Transverse colon (tissue), 4 donors: ENCODE measurements around the gene NFYB. TPM values are rescaled to one million over a fixed set of nuclear protein-coding genes. Genes with fewer than 3 reads are reported as not detected.

Experiments used
- DNase-seq: peaks from one replicate; pipeline ENCODE4 v3.0.0-alpha.2; 2019
- H3K27ac ChIP-seq, 4 donors: fragments of 200-600 bp; sonication (generic); 2 replicates each; pipeline ENCODE4 v1.5.1; 2016 to 2018; ENCODE audit warnings: inconsistent platforms in 4 of 4
- H3K27me3 ChIP-seq: fragments of 200-600 bp; sonication (generic); 2 replicates; pipeline ENCODE4 v1.5.1; 2017; ENCODE audit warnings: inconsistent platforms
- H3K36me3 ChIP-seq, 4 donors: fragments of 200-600 bp; sonication (generic); 2 replicates each; pipeline ENCODE4 v1.5.1; 2017 to 2019; ENCODE audit warnings: inconsistent platforms in 4 of 4
- H3K4me1 ChIP-seq, 4 donors: fragments of 200-600 bp; sonication (generic); 2 replicates each; pipeline ENCODE4 v1.5.1; 2017 to 2020; ENCODE audit warnings: inconsistent platforms in 4 of 4
- H3K4me3 ChIP-seq, 4 donors: fragments of 200-600 bp; sonication (generic); 1 replicate in 1 of 4; 2 replicates in 3 of 4; pipeline versions ENCODE4 v1.5.1 to v1.6.1; 2017 to 2019; ENCODE audit warnings: inconsistent platforms in 4 of 4
- H3K9me3 ChIP-seq, 2 donors: fragments of 200-600 bp; sonication (generic); 2 replicates each; pipeline ENCODE4 v1.5.1; 2017 to 2019; ENCODE audit warnings: inconsistent platforms in 2 of 2
- EP300 ChIP-seq: sonication (generic); formaldehyde crosslinking; IDR thresholded peaks from one replicate; pipeline ENCODE4 v1.6.1; 2017; ENCODE audit warnings: antibody characterized with exemption, low read depth
- POLR2A ChIP-seq: fragments of 450-650 bp; IDR thresholded peaks from one replicate; pipeline ENCODE4 v1.6.1; 2016; ENCODE audit warnings: antibody characterized with exemption, mild to moderate bottlenecking, moderate library complexity
- POLR2AphosphoS5 ChIP-seq, 3 donors: sonication (generic); formaldehyde crosslinking; IDR thresholded peaks; one replicate each; pipeline ENCODE4 v1.6.1; 2016; ENCODE audit warnings: antibody characterized with exemption in 3 of 3
- WGBS, 2 donors: methylation state at CpG; one replicate each; pipeline ENCODE4 v1.1.5; 2018; ENCODE audit warnings: low coverage in 1 of 2; 5-methylcytosine and 5-hydroxymethylcytosine counted together
- in situ Hi-C, 4 donors: fragments of 200-750 bp; cut with MboI; loops; one replicate each; pipeline versions ENCODE4 v1.15.0 to v1.15.1; 2017; ENCODE audit warnings: low sequenced_read_pairs in 3 of 4, low pct_ligation_motif_present in 1 of 4, low pct_unique_long_range_greater_than_20kb in 1 of 4
- intact Hi-C: fragments of 100-400 bp; cut with DNase I; formaldehyde crosslinking; loops from one replicate; pipeline ENCODE4 v1.15.1; 2023; ENCODE audit warnings: low total_unique reads
- total RNA-seq, 4 donors: library from RNA; depleted of rRNA; stranded (reverse); fragments of >200 nt; gene quantifications; one replicate each; pipeline ENCODE4 v1.1.0, GENCODE V29; 2016
- TF ChIP-seq, protein P1 (sequence below), 5 experiments: fragments of 200-600 bp in 3 of 5; fragments of 450-650 bp in 2 of 5; sonication (generic) in 3 of 5; IDR thresholded peaks; 1 replicate in 2 of 5; 2 replicates in 3 of 5; pipeline ENCODE4 v1.5.1; 2016 to 2017; ENCODE audit warnings: antibody characterized with exemption in 5 of 5, inconsistent platforms in 3 of 5, mild to moderate bottlenecking in 2 of 5, moderate library complexity in 1 of 5

NFYB gene
- total RNA-seq, 4 donors from 2014 or later, result 9.4 to 26.0 (median 18.8) TPM

DNA sequence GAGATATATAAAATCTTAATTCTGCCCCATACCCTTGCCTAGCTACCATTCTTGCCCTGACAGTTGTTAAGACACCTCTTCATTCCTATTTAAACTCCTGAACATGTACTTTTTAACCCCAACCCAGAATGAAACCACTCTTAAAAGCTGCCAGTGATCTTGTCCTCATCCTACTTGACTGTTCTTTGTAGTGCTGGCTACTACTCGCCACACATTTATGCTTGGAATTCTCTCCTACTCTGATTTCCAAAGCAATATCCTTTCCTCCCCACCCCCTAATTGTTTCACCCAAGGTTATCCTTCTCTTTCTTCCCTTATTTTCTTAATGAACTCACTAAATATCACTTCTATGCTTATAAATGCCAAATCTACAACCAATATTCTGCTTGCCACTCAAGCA lies 4.1 kb downstream of the NFYB start:
- no peaks in the 10 kb centered on the region for H3K9me3 ChIP-seq
- H3K27ac ChIP-seq, result no peak overlapping the region
- H3K4me3 ChIP-seq, result no peak overlapping the region
- TF ChIP-seq, protein P1, sequence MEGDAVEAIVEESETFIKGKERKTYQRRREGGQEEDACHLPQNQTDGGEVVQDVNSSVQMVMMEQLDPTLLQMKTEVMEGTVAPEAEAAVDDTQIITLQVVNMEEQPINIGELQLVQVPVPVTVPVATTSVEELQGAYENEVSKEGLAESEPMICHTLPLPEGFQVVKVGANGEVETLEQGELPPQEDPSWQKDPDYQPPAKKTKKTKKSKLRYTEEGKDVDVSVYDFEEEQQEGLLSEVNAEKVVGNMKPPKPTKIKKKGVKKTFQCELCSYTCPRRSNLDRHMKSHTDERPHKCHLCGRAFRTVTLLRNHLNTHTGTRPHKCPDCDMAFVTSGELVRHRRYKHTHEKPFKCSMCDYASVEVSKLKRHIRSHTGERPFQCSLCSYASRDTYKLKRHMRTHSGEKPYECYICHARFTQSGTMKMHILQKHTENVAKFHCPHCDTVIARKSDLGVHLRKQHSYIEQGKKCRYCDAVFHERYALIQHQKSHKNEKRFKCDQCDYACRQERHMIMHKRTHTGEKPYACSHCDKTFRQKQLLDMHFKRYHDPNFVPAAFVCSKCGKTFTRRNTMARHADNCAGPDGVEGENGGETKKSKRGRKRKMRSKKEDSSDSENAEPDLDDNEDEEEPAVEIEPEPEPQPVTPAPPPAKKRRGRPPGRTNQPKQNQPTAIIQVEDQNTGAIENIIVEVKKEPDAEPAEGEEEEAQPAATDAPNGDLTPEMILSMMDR (IDR thresholded peaks at IDR 0.05), result no peak
- TF ChIP-seq POLR2AphosphoS5 (IDR thresholded peaks at IDR 0.05) (no peak), EP300 (no peak), POLR2A (no peak)
- H3K27me3 ChIP-seq, result no peaks in the 10 kb centered on the region
- in situ Hi-C loops, result no loop called here
- DNase-seq, result no peak
- intact Hi-C loops, result no loop called here
- 90 to 100% methylated on average over 1 of the region's 1 CpG for WGBS, 2 donors
- H3K4me1 ChIP-seq, result peaks cover 16 to 49% (median 35%) of the 10 kb centered on the region in 4 donors
- peaks cover 0 to 8% (median 0%) of the 10 kb centered on the region in 4 donors for H3K36me3 ChIP-seq

GRCh38 chr12:104133321-104133720 lies 4.7 kb downstream of the NFYB start:
- Histone ChIP-seq H3K27ac (no peak overlapping the region), H3K36me3 (peaks cover 0 to 13% (median under 1%) of the 10 kb centered on the region in 4 donors), H3K27me3 (no peaks in the 10 kb centered on the region), H3K4me1 (peaks cover 16 to 44% (median 29%) of the 10 kb centered on the region in 4 donors), H3K4me3 (no peak overlapping the region), H3K9me3 (no peaks in the 10 kb centered on the region)
- in situ Hi-C loops (no loop called here), intact Hi-C loops (no loop called here)
- DNase-seq, result no peak
- TF ChIP-seq, protein P1 (IDR thresholded peaks at IDR 0.05), result no peak
- no peak for TF ChIP-seq POLR2AphosphoS5 (IDR thresholded peaks at IDR 0.05)
- no peak for TF ChIP-seq EP300
- TF ChIP-seq POLR2A, result no peak
- WGBS, 2 donors, result 79 to 88% methylated on average over 5 of the region's 5 CpGs

GRCh38 chr12:104132351-104132956 lies 5.6 kb downstream of the NFYB start:
- H3K27ac ChIP-seq, result no peak overlapping the region
- intact Hi-C loops, result no loop called here

GRCh38 chr12:104131609-104132008 lies 6.4 kb downstream of the NFYB start:
- Histone ChIP-seq H3K4me1 (peaks cover 15 to 38% (median 24%) of the 10 kb centered on the region in 4 donors), H3K27me3 (no peaks in the 10 kb centered on the region), H3K27ac (no peak overlapping the region), H3K9me3 (no peaks in the 10 kb centered on the region), H3K4me3 (no peak overlapping the region), H3K36me3 (peaks cover 0 to 26% (median 9%) of the 10 kb centered on the region in 4 donors)
- intact Hi-C loops, result no loop called here
- no peak for DNase-seq
- in situ Hi-C loops, result no loop called here
- WGBS, 2 donors, result 70 to 93% methylated on average over 2 to 4 of the region's 4 CpGs
- TF ChIP-seq EP300 (no peak), POLR2AphosphoS5 (IDR thresholded peaks at IDR 0.05) (no peak)
- TF ChIP-seq, protein P1 (IDR thresholded peaks at IDR 0.05), result no peak

More at GRCh38 chr12:104132351-104132956, 5.6 kb downstream of the NFYB start:
- TF ChIP-seq EP300, result no peak
- TF ChIP-seq POLR2A, result no peak
- no peak for TF ChIP-seq POLR2AphosphoS5 (IDR thresholded peaks at IDR 0.05)
- TF ChIP-seq, protein P1 (IDR thresholded peaks at IDR 0.05), result no peak
- Histone ChIP-seq H3K4me3 (no peak overlapping the region), H3K9me3 (no peaks in the 10 kb centered on the region), H3K4me1 (peaks cover 16 to 43% (median 28%) of the 10 kb centered on the region in 4 donors), H3K27me3 (no peaks in the 10 kb centered on the region), H3K36me3 (peaks cover 0 to 21% (median 5%) of the 10 kb centered on the region in 4 donors)
- 85 to 86% methylated on average over 3 to 7 of the region's 7 CpGs for WGBS, 2 donors
- no peak for DNase-seq
- in situ Hi-C loops, result no loop called here
